Smooth muscle cell of trachea (primary cell): Measurements from ENCODE around the gene ANGPTL7. TPM values are rescaled to one million over a fixed set of nuclear protein-coding genes. Genes with fewer than 3 reads are reported as not detected.

Experiments used
- total RNA-seq: library from RNA; depleted of rRNA; stranded (reverse); fragments of >200 nt; gene quantifications from 2 replicates; pipeline ENCODE4 v1.2.1, GENCODE V29; 2014

The ANGPTL7 gene
- 1.7 and 7.9 TPM in 2 replicates for total RNA-seq

DNA sequence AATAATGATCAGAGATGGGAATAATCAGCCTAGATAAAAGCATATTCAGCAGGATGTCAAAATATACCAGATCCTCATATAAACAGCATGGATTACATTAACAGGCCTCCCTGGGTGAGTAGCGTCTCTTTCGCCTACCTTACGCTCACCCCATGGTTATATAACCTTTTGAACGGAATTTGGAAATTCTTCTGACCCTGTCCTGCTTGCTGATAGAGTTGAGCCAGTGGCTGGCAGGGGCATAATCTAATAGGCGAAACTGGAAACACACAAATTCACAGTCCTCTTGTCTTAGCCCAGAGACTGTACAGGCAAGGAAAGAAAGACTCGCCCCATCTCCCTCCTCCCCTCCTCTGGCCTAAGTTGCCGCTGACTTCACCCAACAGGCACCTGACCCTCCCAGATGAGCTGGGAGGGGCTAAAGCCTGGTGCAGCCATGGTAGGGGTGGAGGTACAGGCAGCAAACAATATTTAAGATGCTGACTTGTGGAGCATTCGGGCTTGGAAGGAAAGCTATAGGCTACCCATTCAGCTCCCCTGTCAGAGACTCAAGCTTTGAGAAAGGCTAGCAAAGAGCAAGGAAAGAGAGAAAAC lies at the start of gene ANGPTL7:
ANGPTL7 (plus strand) TSS at position 498 of the 594 bp plus-strand sequence. CDS start 225 bp downstream, outside the sequence.

Other genes with a start within 250 kb of the ANGPTL7 start
- gene TARDBP, start 176.7 kb upstream of the ANGPTL7 start, total RNA-seq: 126 and 161 TPM in 2 replicates
- under 0.01 TPM in 1 of 2 replicates, not detected in the other for gene MASP2, start 142.1 kb upstream of the ANGPTL7 start, total RNA-seq
- 29.9 and 31.6 TPM in 2 replicates for gene SRM, start 129.3 kb upstream of the ANGPTL7 start, total RNA-seq
- 43.5 and 59.9 TPM in 2 replicates for gene EXOSC10, start 89.5 kb upstream of the ANGPTL7 start, total RNA-seq
- 39.0 and 44.7 TPM in 2 replicates for gene MTOR, start 73.2 kb downstream of the ANGPTL7 start, total RNA-seq
- 8.4 and 10.0 TPM in 2 replicates for gene UBIAD1, start 83.8 kb downstream of the ANGPTL7 start, total RNA-seq